GM19452 (cell line): ENCODE results near the gene RTL10.
A peak's percentile ranks its signal among the peaks of the same experiment; 100 is the strongest.

Experiments used
- ATAC-seq: cut with Tn5 transposase; IDR thresholded peaks from one replicate; pipeline ENCODE4 v1.9.1; 2021; ENCODE audit not compliant: unreplicated experiment

RTL10 gene

DNA sequence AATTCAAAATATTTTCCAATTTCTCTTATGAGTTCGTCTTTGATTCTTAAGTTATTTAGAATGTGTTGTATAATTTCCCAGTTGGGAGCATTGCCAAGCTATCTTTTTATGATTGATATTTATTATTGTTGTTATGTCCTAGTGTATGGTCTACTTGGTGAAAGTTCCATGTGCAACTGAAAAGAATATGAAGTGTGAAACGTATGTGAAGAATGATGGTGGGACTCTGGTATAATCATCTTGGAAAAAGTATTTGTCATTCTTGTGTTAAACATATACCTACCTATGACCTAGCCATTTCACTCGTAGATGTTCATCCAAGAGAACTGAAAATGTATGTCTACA, 12.0 kb upstream of the RTL10 start:
- no peak for ATAC-seq

DNA sequence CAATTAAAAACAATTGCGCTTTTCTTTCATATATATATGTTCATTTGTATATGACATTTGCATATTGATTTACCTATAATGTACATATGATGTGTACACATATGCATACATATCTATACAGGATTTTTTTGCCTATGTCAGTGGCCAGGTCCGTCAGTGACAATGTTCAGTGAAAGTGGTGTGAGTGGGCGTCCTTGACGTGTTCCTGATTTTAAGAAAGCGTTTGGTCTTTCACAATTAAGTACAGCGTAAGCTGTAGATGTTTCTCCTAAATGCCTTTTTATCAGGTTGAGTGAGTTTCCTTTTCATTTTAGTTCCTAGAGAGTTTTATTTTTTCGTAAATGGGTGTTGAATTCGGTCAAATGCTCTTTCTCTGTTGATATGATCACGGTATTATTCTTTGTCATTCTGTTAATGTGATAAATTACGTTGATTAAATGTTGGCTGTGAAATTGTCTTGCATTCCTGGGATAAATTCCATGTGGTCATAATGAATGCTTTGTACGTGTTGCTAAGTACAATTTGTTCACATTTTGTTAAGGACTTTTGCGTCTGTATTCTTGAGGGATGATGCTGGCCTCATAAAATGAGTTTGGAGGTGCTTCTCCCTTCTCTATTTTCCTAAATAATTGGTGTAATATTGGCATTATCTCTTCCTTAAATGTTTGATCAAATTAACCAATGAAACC, 10.6 kb upstream of the RTL10 start:
- no peak for ATAC-seq

DNA sequence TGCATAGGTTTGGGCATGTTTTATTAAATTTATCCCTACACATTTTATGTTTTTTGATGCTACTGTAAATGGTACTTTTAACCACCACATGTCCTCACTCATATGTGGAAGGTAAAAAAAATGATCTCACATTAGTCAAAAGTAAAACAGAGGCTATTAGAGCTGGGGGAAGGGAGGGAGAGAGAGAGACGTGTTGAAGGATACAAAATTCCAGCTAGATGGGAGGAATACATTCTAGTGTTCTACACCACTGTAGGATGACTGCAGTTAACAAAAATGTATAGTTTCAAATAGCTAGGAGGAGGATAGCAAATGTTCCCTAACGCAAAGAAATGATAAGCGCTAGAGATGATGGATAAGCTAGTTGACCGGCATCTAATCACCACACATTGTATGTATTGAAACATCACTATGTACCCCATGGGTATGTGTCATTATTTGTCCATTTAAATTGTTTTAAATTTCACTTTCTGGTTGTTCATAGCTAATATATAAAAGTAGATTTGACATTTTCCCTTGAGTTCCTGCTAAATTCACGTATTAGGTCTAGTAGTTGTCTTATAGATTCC, 9.9 kb upstream of the RTL10 start:
- no peak for ATAC-seq

DNA sequence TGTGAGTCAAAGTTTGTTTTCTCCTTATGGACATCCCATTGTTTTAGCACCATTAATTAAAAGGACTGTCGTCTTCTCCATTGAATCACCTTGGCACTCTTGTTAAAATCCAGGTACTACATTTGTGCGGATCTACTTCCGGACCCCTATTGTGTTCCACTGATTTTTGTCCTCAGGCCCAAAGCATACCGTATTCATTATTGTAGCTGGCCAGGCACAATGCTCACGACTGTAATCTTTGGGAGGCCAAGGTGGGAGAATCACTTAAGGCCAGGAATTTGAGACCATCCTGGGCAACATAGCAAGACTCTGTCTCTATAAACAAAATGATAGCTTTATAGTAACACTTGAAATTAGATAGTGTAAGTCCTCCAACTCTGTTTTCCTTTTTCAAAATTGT, 8.9 kb upstream of the RTL10 start:
- no peak for ATAC-seq

DNA sequence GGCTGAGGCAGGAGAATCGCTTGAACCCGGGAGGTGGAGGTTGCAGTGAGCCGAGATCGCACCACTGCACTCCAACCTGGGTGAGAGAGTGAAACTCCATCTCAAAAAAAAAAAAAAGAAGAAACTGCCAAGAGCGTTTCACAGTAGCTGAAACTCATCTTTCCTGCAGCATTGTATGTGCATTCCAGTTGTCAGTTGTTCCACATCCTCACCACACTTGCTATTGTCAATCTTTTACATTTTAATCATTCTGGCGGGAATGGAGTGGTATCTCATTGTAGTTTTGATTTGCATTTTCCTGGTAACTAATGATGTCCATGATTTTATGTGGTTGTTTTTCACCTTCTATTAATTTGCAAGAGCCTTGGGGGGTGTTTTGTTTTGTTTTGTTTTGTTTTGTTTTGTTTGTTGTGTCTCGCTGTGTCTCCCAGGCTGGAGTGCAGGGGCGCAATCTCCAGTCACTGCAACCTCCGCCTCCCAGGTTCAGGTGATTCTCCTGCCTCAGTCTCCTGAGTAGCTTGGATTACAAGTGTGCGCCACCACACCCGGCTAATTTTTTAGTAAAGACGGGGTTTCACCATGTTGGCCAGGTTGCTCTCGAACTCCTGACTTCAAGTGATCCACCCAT, 8.1 kb upstream of the RTL10 start:
- no peak for ATAC-seq

DNA sequence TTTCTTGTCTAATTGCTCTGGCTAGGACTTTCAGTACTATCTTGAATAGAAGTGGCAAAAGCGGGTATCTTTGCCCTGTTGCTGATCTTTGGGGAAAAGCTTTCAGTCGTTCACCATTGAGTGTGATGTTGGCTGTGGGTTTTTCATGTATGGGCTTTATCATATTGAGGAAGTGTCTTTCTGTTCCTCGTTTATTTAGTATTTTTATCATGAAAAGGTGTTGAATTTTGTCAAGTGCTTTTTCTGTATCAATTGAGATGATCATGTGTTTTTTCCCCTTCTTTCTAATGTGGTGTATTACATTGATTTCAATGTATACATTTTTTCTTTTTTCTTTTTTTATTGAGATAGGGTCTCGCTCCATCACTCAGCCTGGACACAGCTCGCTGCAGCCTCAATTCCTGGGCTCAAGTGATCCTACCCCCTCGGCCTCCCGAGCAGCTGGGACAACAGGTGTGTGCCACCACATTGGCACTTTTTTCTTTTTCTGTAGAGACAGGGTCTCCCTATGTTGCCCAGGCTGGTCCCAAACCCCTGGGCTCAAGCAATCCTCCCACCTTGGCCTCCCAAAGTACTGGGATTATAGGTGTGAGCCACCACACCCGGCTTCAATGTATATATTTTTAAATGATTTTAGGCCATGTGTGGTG, 5.3 kb upstream of the RTL10 start:
- ATAC-seq, result no peak

DNA sequence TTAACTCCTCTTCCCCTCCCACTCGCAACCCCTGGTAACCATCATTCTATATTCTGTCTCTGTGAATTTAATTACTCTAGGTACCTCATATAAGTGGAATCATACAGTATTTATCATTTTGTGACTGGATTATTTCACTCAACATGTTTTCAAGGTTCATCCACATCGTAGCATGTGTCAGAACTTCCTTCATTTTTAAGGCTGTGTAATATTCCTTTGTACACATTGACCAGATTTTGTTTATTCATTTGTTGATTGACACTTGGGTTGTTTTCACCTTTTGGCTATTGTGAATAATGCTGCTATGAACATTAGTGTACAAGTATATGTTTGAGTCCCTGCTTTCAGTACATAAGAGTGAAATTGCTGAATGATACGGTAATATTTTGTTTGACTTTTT, 2.7 kb upstream of the RTL10 start:
- ATAC-seq, result no peak

DNA sequence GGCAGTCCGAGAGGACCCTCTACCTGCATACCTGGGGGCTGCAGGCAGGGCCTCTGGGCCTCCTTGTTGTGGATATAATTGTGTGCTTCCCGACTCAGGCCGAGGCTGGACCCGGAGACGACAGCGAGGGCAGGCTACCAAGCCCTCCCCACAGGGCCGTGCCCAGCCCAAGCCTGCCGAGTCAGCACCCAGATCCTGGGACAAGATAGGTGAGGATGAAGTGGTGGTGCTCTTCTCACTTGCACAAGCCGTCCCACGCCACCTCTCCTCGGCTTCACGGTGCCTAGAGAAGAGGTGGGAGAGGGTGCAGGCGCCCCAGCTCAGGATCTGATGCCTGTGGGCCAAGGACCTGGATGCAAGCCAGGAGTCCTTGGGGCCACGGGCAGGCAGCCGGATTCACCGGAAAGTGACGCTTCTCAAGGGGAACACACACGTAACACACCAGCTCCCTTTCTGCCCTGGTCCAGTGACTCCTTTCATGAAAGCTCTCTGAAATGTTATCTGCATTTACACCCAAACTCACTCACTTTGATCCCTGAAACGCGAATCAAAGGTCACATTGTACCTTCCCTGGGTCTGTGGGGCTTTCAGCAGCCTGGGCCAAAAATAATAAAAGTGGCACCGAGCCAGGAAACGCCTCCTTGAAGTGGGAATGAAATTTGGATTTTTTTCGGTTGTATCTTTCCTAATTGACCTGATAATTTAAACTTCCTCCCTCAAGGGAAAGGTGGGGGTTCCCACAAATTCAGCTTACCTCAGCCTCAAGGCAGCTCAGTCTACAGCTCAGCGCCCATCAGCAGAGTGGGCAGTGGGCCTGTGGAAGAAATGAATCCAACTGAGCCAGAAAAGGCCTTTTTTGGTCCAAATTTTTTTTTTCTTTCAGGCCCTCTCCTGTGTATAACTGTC, 1.1 kb upstream of the RTL10 start:
- ATAC-seq, result peak; percentile 15

DNA sequence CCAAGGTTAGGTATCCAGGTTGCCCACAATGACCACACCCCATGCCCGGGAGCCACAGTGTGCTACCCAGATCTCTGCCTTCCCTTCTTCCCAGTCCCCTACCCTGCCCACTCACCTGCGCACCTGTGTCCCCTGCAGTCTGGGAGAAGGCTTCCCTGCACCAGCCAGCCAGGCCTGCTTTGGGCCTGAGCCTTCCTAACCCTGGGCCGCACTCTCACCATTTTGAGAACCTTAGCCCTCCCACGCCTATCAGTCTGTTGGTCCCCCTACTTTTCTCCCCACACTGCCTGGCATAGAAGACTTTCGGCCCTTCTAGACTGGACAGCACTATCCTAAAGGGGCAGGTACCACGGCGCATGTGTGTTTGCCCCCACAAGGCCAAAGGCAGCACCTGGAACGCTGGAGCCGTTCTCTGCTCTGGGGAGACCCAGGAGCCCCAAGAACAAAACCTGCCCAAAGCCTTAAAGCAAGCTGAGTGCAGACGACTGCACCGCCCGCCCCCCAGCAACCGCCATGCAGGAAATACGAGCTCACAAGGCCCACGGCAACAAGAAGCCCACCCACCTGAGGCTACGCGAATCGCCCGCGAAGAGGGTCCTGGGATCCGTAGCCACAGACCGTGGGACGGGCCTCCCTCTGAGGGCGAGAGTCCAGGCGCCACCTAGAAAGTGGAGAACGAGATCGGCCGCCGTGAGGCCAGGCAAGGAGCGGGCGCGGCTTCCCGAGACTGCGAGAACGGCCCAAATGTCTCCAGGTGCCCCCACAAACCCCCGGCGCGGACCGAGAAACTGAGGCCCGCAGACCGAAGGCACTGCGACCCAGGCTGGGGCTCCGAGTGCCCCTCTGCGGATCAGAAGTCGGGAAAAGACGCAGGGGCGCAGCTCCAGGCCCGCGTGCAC, 546 bp downstream of the RTL10 start:
- peak; percentile 2 for ATAC-seq

DNA sequence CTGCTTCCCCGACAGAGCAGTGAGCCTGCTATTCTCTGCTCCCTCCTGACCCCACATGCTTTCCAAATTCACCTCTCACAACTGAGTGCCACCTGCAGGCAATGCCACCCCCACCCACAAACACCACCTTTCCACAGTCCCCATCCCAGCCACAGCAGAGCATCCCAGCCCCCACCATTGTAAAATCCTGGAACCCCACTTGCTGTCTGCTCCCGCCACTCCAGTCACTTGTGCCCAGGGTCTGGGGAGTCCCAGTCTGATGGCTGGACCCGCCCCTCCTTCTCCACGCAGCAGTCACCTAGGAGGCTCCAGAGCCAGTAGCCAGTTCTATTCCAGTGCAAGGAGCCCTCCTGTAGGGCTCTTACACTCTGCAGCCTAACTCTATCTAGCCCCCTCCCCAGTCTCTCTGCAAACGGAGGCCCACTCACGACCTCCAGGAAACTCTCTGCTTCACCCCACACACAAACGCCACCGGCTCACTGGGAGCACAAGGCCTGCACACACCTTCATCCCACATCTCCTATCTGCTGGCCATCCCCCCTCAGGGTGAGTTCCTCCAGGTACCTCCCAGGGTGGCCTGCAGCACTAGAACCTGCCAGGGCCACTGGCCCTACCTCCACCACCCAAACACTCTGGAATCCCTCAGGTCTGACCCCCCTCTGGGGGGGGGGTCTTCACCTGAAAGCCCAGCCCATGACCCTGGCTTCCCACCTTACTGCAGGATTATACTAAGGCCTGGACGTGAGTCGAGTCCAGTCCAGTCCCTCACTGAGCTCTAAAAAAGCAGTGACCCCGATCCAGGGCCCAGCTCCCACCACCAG, 1.4 kb downstream of the RTL10 start:
- ATAC-seq, result no peak

DNA sequence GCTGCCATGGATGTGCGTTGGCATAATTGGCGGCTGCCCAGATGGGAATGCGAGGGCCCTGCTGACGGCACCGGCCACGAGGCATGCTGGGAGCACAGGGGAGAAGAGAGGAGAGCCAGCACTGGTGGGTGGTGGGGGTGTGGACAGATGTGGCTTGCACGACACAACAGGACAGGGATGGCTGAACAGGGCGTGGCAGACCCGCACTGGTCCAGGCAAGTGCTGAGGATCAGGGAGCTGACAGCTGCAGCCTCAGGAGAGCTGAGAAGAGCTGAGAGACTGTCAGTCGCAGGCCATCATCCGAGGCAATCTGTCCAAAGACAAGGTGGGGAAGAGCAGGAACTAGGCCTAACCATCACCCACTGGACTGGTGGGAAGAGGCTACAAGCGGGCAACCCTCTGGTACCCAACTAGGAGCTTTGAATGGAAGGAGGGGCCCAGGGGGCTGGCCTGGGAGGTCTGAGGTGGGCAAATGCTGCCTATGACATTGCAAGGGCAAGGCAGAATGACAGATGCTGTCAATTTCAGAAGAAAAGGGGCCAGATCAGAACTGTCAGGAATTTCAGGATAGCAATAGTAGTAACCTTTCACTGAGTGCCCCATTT, 2.4 kb downstream of the RTL10 start:
- no peak for ATAC-seq

DNA sequence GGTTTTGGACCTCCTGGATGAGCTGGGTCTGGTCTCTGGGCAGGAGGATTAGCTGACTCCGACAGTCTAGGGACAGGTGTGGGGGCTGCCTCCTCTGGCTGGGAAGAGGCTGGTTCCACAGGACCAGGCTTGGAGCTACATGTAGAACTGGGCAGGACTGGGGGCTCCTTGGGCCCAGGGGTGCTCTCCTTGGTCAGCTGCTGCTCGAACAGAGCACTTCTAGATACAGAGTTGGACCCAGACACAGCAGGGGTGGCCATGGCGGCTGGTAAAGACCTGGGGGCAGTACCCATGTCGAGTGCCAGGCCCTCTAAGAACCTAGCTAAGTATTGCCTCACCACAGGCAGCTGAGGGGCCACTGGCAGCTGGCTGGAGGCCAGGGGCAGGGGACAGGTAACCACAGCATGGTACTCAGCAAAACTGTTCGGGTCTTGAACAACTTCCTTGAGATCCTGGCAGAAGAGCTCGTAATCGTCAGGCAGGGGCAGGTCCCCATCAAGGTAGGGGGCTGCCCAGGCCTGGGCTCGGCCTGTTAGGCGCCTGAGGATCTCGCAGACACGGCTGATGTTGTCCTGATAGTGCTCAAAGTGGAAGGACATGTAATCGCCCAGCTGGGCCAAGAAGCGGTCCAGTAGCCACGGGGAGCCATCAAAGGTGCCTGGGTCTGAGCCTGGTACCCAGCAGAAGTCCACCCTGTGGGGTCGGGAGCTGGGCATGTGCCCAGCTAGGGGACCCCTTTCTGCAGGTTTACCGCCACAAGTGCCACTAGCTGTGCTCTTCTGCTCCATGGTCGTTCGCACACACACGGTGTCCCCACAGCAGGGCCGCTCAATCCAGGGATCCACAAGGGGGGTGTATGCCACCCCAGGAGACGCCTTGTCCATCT, 3.1 kb downstream of the RTL10 start:
- no peak for ATAC-seq

DNA sequence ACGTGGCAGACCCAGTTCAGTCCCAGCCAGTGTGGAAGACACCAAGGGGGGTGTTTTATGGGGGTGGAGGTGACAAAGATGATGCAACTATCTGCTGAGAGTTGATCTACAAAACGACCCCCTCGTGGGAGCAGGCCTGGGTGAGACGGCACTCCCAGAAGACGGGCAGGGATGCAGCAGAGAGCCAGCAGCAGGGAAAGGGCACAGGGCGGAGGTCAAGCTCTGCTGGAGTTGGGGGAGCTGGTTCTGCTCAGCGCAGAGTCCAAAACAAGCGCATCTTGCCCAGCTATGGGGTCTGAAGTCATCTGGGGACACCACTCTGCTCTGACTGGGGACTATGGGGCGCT, 3.9 kb downstream of the RTL10 start:
- no peak for ATAC-seq

DNA sequence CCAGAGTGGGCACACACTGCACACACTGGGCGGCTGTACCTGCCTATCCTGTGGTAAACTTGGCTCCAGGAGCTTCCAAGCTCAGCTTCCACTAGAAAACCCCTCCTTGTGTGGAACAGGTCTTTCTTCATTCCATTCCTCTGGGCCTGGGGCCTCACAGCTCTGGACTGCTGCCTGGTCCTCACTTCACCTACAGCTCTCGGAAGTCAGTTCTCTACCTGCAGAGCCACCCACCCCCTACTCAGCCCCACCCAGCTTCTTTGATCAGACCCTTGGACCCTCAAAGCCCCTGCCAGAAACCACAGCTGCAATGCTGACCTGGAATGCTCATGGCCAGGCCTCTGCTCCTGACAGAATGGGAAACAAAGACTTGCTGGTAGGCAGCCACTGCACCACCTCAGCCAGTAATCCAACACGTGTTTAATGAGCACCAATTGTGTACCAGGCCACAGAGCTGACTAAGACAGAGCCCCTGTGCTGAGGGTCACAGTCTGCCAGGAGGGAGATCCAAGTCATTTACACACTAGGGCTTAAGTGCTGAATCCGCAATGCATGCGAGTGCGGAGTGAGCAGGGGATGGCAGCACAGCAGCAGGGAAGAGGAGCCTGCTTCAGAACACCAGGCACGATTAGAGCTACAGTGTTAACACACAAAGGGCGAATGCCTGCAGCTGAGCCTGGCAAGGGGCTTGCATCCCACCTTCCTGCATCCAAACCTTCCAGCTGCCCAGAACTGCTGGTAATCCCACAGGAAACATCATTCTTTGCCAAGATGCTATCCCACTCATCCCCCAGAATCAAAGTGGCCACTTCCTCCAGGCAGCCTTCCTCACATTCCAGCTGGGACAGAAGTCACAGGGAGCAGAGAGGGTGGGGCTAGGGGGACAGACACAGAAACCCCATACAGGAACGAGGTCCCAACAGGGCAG, 4.6 kb downstream of the RTL10 start:
- no peak for ATAC-seq

DNA sequence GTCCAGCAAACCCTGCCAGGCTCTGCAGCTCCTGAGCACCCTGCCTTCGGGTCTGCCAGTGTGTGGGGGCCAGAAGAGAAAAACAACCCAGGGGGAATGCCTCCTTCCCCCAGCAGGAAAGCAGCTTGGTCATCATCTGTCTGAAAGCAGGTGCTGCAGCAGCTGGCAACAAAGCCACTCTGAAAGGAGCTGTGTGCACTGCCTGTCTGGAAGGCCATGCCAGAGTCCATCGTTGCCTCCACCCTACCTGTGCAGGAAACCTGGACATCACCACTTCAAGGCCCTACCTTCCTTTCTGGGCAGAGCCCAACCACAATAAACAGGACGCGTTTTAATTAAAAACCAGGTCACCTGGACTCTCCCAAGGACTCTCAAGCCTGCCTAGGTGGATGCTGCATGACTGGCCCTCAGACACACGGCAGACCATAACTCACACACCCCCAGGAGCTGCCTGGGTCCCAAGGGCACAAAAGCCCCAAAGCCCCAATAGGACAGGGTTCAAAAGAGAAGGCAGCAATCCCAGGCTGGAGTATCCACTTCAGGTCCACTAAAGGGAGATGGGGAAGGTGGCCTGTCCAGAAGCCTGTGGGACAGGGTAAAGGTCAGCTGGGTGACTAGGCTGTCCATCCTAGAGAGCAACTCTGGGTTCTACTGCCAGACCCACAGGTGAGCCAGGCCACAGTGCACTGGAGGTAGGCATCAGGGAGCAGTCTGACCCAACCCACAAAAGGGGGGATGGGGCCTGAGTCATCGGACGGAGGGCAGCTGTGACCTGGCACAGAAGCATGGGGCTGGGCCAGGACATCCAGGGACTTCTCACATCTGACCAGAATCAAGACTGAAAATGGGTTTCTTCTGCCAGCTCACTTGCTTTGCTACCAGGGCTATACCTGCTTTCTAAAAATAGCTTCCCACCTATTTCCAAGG, 6.1 kb downstream of the RTL10 start:
- no peak for ATAC-seq

DNA sequence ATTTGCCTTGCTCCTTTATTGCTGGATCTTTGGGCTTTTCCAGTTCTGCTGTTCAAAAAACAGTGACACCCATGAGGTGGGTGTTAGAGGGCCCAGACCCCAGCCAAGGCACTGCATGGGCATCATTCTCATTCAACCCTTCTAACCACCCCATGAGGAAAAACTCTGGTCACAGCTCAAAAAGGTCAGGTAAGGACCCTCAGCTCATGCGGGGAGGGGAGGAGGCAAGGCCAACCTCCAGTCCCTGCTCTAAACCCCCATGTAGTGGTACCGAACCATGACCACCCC, 7.4 kb downstream of the RTL10 start:
- ATAC-seq, result no peak
